ENCODE measurements around the gene SIRT4.

Gene SIRT4

GRCh38 chr12:120316798-120317223, 14.7 kb downstream of the SIRT4 start:
- TF ChIP-seq CTCF (IDR thresholded peaks at IDR 0.05; ENCODE audit: borderline replicate concordance, insufficient read depth, low read depth, low read length) = no peak
- H3K4me3 ChIP-seq (ENCODE audit: low read depth, low read length) = peak overlapping the region; percentile 61

GRCh38 chr12:120317224-120318105, 15.3 kb downstream of the SIRT4 start:
- peak overlapping the region; percentile 61 for H3K4me3 ChIP-seq (ENCODE audit: low read depth, low read length)
- peak; percentile 47; the same call in 1 of the 2 replicates for TF ChIP-seq CTCF (IDR thresholded peaks at IDR 0.05; ENCODE audit: borderline replicate concordance, insufficient read depth, low read depth, low read length)

- TF ChIP-seq CTCF (IDR thresholded peaks at IDR 0.05; ENCODE audit: borderline replicate concordance, insufficient read depth, low read depth, low read length) = no peak
- H3K4me3 ChIP-seq (ENCODE audit: low read depth, low read length) = no peak overlapping the region
These were observed 19.5 kb downstream of the SIRT4 start for GRCh38 chr12:120321382-120322202.

GRCh38 chr12:120323772-120324171, 21.7 kb downstream of the SIRT4 start:
- no peak for TF ChIP-seq CTCF (IDR thresholded peaks at IDR 0.05; ENCODE audit: borderline replicate concordance, insufficient read depth, low read depth, low read length)
- no peak overlapping the region for H3K4me3 ChIP-seq (ENCODE audit: low read depth, low read length)

GRCh38 chr12:120324841-120325417, 22.8 kb downstream of the SIRT4 start:
- TF ChIP-seq CTCF (IDR thresholded peaks at IDR 0.05; ENCODE audit: borderline replicate concordance, insufficient read depth, low read depth, low read length) = no peak
- no peak overlapping the region for H3K4me3 ChIP-seq (ENCODE audit: low read depth, low read length)

GRCh38 chr12:120327593-120327992, 25.5 kb downstream of the SIRT4 start, which contains the start of gene PLA2G1B:
Gene PLA2G1B, minus strand, starts transcription at chr12:120327779. Its CDS starts 26 bp downstream, at chr12:120327753.
- no peak for TF ChIP-seq CTCF (IDR thresholded peaks at IDR 0.05; ENCODE audit: borderline replicate concordance, insufficient read depth, low read depth, low read length)
- no peak within 1 kb of the TSS for H3K4me3 ChIP-seq (ENCODE audit: low read depth, low read length)
